ENCODE measurements around the gene FAM114A1. TPM values are rescaled to one million over a fixed set of nuclear protein-coding genes. Genes with fewer than 3 reads are reported as not detected.

The FAM114A1 gene
- total RNA-seq = 10 to 100 TPM; 49.2 to 71.8 TPM
- polyA plus RNA-seq (ENCODE audit: insufficient read length in 2 of 2) = 10 to 100 TPM; 16.2 to 24.6 TPM
- long read RNA-seq, donor 1 = 0 reads
- long read RNA-seq, donor 2, partial matches to known transcripts = 0 of 1 reads
- long read RNA-seq, donor 2, other reads (novel, unspliced or antisense) = 0 of 1 reads
- long read RNA-seq, donor 3 = 0 reads
- long read RNA-seq, donor 4, partial matches to known transcripts = 0 of 4 reads
- long read RNA-seq, donor 4, other reads (novel, unspliced or antisense) = 0 of 4 reads

GRCh38 chr4:38867478-38868058 is at the start of gene FAM114A1:
Gene FAM114A1, plus strand, starts transcription at chr4:38867806. Its CDS starts 10,273 bp downstream, at chr4:38878079.
- under 1% methylated on average over 58 of the region's 66 CpGs for WGBS (ENCODE audit: insufficient coverage)

GRCh38 chr4:38818441-38818976 is 49.1 kb upstream of the FAM114A1 start:
- no peaks in the 10 kb centered on the region for H3K36me3 ChIP-seq (ENCODE audit: control insufficient read depth, insufficient read depth, low read length)
- 60% methylated on average over 1 of the region's 5 CpGs for WGBS (ENCODE audit: insufficient coverage)
- H3K4me3 ChIP-seq (ENCODE audit: low read depth, low read length) = no peak overlapping the region
- H3K27me3 ChIP-seq (ENCODE audit: control insufficient read depth, insufficient read depth, low read length) = no peaks in the 10 kb centered on the region
- H3K4me1 ChIP-seq (ENCODE audit: control insufficient read depth, insufficient read depth, low read length) = no peaks in the 10 kb centered on the region
- no peak for DNase-seq (ENCODE audit: low read depth in 4 of 6, low spot score in 6 of 6)
- no peak overlapping the region for H3K27ac ChIP-seq (ENCODE audit: low read depth, low read length)
- no peaks in the 10 kb centered on the region for H3K9me3 ChIP-seq (ENCODE audit: control insufficient read depth, insufficient read depth, low read length)

More at GRCh38 chr4:38867478-38868058, at the start of gene FAM114A1:
- Histone ChIP-seq H3K4me3 (ENCODE audit: low read depth, low read length) (peak within 1 kb of the TSS; percentile 84), H3K36me3 (ENCODE audit: control insufficient read depth, insufficient read depth, low read length) (no peaks in the 10 kb centered on the region), H3K27me3 (ENCODE audit: control insufficient read depth, insufficient read depth, low read length) (peaks cover 4% of the 10 kb centered on the region), H3K9me3 (ENCODE audit: control insufficient read depth, insufficient read depth, low read length) (no peaks in the 10 kb centered on the region), H3K27ac (ENCODE audit: low read depth, low read length) (peak within 1 kb of the TSS; percentile 87), H3K4me1 (ENCODE audit: control insufficient read depth, insufficient read depth, low read length) (peaks cover 8% of the 10 kb centered on the region)
- peak in 3 of 6 donors; percentile 38 to 85 (median 56) for DNase-seq (ENCODE audit: low read depth in 4 of 6, low spot score in 6 of 6)

- 84% methylated on average over 3 of the region's 3 CpGs for WGBS (ENCODE audit: insufficient coverage)
- H3K27me3 ChIP-seq (ENCODE audit: control insufficient read depth, insufficient read depth, low read length) = no peaks in the 10 kb centered on the region
- no peak overlapping the region for H3K27ac ChIP-seq (ENCODE audit: low read depth, low read length)
Observed at GRCh38 chr4:38819569-38819968, 48.0 kb upstream of the FAM114A1 start.

GRCh38 chr4:38820329-38821061 is 47.1 kb upstream of the FAM114A1 start:
- H3K4me3 ChIP-seq (ENCODE audit: low read depth, low read length) = no peak overlapping the region
- no peaks in the 10 kb centered on the region for H3K36me3 ChIP-seq (ENCODE audit: control insufficient read depth, insufficient read depth, low read length)
- H3K27me3 ChIP-seq (ENCODE audit: control insufficient read depth, insufficient read depth, low read length) = no peaks in the 10 kb centered on the region
- H3K4me1 ChIP-seq (ENCODE audit: control insufficient read depth, insufficient read depth, low read length) = no peaks in the 10 kb centered on the region
- 90% methylated on average over 2 of the region's 4 CpGs for WGBS (ENCODE audit: insufficient coverage)
- no peak overlapping the region for H3K27ac ChIP-seq (ENCODE audit: low read depth, low read length)
- DNase-seq (ENCODE audit: low read depth in 4 of 6, low spot score in 6 of 6) = no peak
- H3K9me3 ChIP-seq (ENCODE audit: control insufficient read depth, insufficient read depth, low read length) = no peaks in the 10 kb centered on the region

More at GRCh38 chr4:38819569-38819968, 48.0 kb upstream of the FAM114A1 start:
- no peak for DNase-seq (ENCODE audit: low read depth in 4 of 6, low spot score in 6 of 6)
- no peaks in the 10 kb centered on the region for H3K4me1 ChIP-seq (ENCODE audit: control insufficient read depth, insufficient read depth, low read length)
- no peaks in the 10 kb centered on the region for H3K9me3 ChIP-seq (ENCODE audit: control insufficient read depth, insufficient read depth, low read length)
- no peak overlapping the region for H3K4me3 ChIP-seq (ENCODE audit: low read depth, low read length)
- no peaks in the 10 kb centered on the region for H3K36me3 ChIP-seq (ENCODE audit: control insufficient read depth, insufficient read depth, low read length)

- H3K4me1 ChIP-seq (ENCODE audit: control insufficient read depth, insufficient read depth, low read length) = no peaks in the 10 kb centered on the region
- DNase-seq (ENCODE audit: low read depth in 4 of 6, low spot score in 6 of 6) = no peak
- WGBS (ENCODE audit: insufficient coverage) = no CpG with 5 or more reads among the region's 3 CpGs
- no peaks in the 10 kb centered on the region for H3K27me3 ChIP-seq (ENCODE audit: control insufficient read depth, insufficient read depth, low read length)
- H3K36me3 ChIP-seq (ENCODE audit: control insufficient read depth, insufficient read depth, low read length) = no peaks in the 10 kb centered on the region
- no peak overlapping the region for H3K4me3 ChIP-seq (ENCODE audit: low read depth, low read length)
- H3K27ac ChIP-seq (ENCODE audit: low read depth, low read length) = no peak overlapping the region
- no peaks in the 10 kb centered on the region for H3K9me3 ChIP-seq (ENCODE audit: control insufficient read depth, insufficient read depth, low read length)
Observed at GRCh38 chr4:38821739-38822138, 45.9 kb upstream of the FAM114A1 start.

GRCh38 chr4:38822748-38823303 is 44.8 kb upstream of the FAM114A1 start:
- Histone ChIP-seq H3K36me3 (ENCODE audit: control insufficient read depth, insufficient read depth, low read length) (no peaks in the 10 kb centered on the region), H3K9me3 (ENCODE audit: control insufficient read depth, insufficient read depth, low read length) (no peaks in the 10 kb centered on the region), H3K27me3 (ENCODE audit: control insufficient read depth, insufficient read depth, low read length) (no peaks in the 10 kb centered on the region), H3K4me3 (ENCODE audit: low read depth, low read length) (no peak overlapping the region), H3K4me1 (ENCODE audit: control insufficient read depth, insufficient read depth, low read length) (no peaks in the 10 kb centered on the region), H3K27ac (ENCODE audit: low read depth, low read length) (no peak overlapping the region)
- DNase-seq (ENCODE audit: low read depth in 4 of 6, low spot score in 6 of 6) = no peak
- WGBS (ENCODE audit: insufficient coverage) = 79% methylated on average over 2 of the region's 5 CpGs

- no peak for DNase-seq (ENCODE audit: low read depth in 4 of 6, low spot score in 6 of 6)
- Histone ChIP-seq H3K27ac (ENCODE audit: low read depth, low read length) (no peak overlapping the region), H3K27me3 (ENCODE audit: control insufficient read depth, insufficient read depth, low read length) (no peaks in the 10 kb centered on the region), H3K9me3 (ENCODE audit: control insufficient read depth, insufficient read depth, low read length) (no peaks in the 10 kb centered on the region), H3K36me3 (ENCODE audit: control insufficient read depth, insufficient read depth, low read length) (no peaks in the 10 kb centered on the region), H3K4me3 (ENCODE audit: low read depth, low read length) (no peak overlapping the region), H3K4me1 (ENCODE audit: control insufficient read depth, insufficient read depth, low read length) (no peaks in the 10 kb centered on the region)
- 94% methylated on average over 27 of the region's 27 CpGs for whole genome bisulfite sequencing (ENCODE audit: insufficient coverage)
Observed at GRCh38 chr4:38823766-38824165, 43.8 kb upstream of the FAM114A1 start.

GRCh38 chr4:38829237-38829636 is 38.4 kb upstream of the FAM114A1 start:
- Histone ChIP-seq H3K27me3 (ENCODE audit: control insufficient read depth, insufficient read depth, low read length) (no peaks in the 10 kb centered on the region), H3K27ac (ENCODE audit: low read depth, low read length) (no peak overlapping the region), H3K4me1 (ENCODE audit: control insufficient read depth, insufficient read depth, low read length) (no peaks in the 10 kb centered on the region), H3K4me3 (ENCODE audit: low read depth, low read length) (no peak overlapping the region), H3K36me3 (ENCODE audit: control insufficient read depth, insufficient read depth, low read length) (no peaks in the 10 kb centered on the region), H3K9me3 (ENCODE audit: control insufficient read depth, insufficient read depth, low read length) (peaks cover under 1% of the 10 kb centered on the region)
- no peak for DNase-seq (ENCODE audit: low read depth in 4 of 6, low spot score in 6 of 6)
- 93% methylated on average over 2 of the region's 5 CpGs for WGBS (ENCODE audit: insufficient coverage)

- Histone ChIP-seq H3K27me3 (ENCODE audit: control insufficient read depth, insufficient read depth, low read length) (no peaks in the 10 kb centered on the region), H3K9me3 (ENCODE audit: control insufficient read depth, insufficient read depth, low read length) (peaks cover 8% of the 10 kb centered on the region), H3K27ac (ENCODE audit: low read depth, low read length) (no peak overlapping the region), H3K36me3 (ENCODE audit: control insufficient read depth, insufficient read depth, low read length) (no peaks in the 10 kb centered on the region), H3K4me3 (ENCODE audit: low read depth, low read length) (no peak overlapping the region), H3K4me1 (ENCODE audit: control insufficient read depth, insufficient read depth, low read length) (no peaks in the 10 kb centered on the region)
- DNase-seq (ENCODE audit: low read depth in 4 of 6, low spot score in 6 of 6) = no peak
Observed at GRCh38 chr4:38831653-38832052, 36.0 kb upstream of the FAM114A1 start.

Data from spinal cord (tissue), 10 donors.